NCI-H2107 (cell line): ENCODE measurements around the gene DGKA.
"Not testable (repeated sequence)": the region's sequence is repeated elsewhere in the genome, so short reads cannot be mapped to it uniquely, and the experiment has no call there.

Source experiments
- DNase-seq: peaks from one replicate; lab custom pipeline; 2025; lab: John Stamatoyannopoulos, UW

The DGKA gene

DNA sequence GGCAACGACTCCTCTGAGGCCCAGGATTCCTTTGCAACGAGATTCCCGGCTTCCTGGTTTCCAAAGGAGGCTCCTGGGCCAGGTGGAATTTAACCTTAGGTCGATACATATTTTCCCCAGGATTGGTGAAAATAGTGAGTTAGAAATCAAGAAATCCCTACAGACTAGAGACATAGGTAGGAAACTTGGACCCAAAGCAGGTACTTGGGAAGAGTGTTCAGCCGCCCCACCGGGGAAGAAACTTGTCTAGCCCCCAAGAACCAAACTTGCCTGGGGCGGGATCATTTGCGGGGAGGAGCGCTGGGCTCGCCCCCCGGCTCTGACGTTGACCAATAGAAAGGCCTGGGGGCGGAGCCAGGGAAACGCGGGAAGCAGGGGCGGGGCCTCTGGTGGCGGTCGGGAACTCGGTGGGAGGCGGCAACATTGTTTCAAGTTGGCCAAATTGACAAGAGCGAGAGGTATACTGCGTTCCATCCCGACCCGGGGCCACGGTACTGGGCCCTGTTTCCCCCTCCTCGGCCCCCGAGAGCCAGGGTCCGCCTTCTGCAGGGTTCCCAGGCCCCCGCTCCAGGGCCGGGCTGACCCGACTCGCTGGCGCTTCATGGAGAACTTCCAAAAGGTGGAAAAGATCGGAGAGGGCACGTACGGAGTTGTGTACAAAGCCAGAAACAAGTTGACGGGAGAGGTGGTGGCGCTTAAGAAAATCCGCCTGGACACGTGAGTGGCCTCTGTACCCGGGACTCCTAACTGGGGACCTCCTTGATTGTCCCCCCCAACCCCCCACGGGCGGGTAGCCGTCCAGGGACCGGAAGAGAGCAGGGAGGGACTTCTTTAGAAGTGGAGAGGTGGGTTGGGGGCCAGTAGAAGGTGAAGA is 35.7 kb downstream of the DGKA start, which contains the start of gene CDK2:
CDK2 (plus strand) TSS at position 423 of the 874 bp plus-strand sequence; CDS start at position 602, 179 bp downstream.
- peak; percentile 77 for DNase-seq

DNA sequence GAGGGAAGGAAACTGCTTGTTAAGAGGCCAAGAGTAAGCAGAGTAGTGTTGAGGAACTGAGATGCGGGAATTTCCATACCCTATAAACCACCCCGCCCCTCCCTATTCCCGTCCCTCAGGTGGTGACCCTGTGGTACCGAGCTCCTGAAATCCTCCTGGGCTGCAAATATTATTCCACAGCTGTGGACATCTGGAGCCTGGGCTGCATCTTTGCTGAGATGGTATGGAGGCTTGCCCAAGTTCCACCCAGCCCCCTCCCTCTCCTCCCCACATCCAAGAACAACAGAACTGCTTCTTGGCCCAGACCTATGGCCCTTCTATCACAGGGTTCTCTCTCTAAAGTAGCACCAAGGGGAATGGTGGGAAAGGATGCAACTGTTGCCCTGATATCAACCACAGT is 38.4 kb downstream of the DGKA start:
- no peak for DNase-seq

DNA sequence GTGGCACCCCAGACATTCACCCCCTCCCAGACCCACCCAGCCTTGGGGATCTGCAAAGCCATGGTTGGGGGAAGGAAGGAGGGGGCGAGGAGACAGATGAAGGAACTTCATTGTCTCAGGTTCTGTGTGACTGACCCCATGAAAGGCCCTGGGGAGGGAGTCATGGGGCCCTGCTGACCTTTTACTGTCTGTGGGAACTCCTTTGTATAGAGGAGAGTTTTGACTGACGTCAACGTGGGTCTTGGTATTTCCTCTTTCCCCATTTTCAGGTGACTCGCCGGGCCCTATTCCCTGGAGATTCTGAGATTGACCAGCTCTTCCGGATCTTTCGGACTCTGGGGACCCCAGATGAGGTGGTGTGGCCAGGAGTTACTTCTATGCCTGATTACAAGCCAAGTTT is 39.8 kb downstream of the DGKA start:
- DNase-seq = no peak

DNA sequence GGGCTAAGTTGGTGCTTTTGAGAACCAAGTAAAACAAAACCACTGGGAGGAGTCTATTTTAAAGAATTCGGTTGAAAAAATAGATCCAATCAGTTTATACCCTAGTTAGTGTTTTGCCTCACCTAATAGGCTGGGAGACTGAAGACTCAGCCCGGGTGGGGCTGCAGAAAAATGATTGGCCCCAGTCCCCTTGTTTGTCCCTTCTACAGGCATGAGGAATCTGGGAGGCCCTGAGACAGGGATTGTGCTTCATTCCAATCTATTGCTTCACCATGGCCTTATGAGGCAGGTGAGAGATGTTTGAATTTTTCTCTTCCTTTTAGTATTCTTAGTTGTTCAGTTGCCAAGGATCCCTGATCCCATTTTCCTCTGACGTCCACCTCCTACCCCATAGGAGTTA is 41.1 kb downstream of the DGKA start:
- DNase-seq = no peak

DNA sequence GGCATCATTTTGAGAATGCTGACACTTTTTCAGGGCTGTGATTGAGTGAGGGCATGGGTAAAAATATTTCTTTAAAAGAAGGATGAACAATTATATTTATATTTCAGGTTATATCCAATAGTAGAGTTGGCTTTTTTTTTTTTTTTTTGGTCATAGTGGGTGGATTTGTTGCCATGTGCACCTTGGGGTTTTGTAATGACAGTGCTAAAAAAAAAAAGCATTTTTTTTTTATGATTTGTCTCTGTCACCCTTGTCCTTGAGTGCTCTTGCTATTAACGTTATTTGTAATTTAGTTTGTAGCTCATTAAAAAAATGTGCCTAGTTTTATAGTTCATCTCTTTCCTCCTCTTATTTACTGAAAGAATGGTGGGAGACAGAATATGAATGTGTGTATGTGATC is 41.5 kb downstream of the DGKA start:
- no peak for DNase-seq

DNA sequence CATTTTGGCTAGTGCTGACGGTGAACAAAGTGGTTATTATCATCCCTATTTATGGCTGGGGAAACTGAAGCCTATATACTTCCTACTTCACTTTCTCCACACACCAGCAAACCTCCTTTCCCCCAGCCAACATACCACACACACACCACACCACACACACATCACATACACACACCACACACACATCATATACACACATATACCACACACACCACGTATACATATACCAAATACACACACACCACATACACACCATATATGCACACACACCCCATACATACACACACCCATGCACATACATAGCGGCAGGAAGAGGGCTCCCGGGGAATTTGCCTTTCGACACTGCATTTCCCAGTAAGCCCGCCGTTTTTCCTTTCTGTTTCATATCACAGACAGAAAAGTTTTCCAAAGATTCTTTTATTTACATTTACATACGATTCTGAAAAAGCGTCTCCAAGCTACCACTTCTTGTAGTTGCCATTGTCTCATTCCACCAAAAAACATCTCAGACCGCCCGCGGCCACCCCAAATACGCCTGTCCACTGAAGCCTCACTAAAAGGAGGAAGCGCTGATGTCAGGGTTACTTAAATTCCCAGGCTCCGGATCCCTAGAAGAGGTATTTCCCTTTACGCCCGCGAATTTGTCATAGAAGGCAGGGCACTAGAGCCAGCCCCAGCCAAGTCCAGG is 42.1 kb downstream of the DGKA start:
- peak; percentile 46 for DNase-seq

DNA sequence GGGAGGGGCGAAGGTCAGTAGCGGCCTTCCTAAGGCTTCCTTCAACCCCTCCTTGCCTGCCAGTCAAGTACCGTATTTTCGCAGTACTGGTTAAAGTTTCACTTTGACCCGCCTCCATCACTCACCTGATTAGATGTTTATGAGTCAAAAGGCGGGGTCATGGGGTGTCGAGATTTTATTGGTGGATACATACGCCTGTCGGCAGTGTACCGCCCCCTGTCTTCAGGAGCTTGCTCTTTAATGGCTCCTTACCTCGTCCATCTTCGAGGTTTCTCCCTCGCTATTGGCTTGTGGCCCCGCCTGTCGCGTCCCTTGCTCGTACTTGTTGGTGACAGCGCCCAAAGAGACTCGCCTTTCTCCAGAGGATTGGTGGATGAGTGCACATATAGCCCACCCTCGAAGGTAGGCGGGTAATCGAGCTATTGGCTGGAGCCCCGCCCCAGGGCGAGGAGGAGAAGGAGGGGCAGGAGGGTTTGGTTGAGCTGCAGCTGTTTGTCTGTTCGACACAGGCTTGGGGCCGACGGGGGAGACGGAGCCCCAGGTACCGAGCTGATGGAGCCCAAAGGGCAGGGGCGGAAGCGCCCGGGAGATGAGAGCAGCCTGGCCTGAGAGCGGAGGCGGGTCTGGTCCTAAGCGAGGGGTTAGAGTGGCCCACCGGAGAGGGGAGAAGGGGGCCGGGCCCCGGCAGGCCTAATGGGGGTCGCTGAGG is 42.8 kb downstream of the DGKA start, which contains the start of gene RAB5B:
RAB5B (plus strand) TSS at position 480 of the 709 bp plus-strand sequence. CDS start 12,883 bp downstream, outside the sequence.
- DNase-seq = peak; percentile 99

DNA sequence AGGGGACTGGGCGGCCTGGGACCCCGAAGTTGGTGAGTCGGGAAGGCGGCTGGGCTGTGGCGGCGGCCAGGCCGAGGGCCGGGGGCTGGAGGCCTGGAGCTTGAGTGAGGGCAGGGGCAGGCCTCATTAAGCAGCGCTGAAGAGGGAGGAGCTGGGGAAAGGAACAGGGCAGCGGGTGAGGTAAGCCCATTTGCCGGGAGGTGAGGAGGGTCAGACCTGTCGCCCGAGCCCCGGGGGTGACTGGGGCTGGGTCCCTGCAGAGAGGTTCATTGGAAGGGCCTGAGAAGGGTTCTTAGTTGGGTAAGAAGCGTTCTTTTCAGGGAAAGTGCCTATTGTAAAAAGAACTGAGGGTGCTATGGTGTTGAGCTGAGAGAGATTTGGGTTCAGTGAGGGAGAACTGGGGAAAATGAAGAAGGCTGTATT is 43.4 kb downstream of the DGKA start:
- DNase-seq = no peak

DNA sequence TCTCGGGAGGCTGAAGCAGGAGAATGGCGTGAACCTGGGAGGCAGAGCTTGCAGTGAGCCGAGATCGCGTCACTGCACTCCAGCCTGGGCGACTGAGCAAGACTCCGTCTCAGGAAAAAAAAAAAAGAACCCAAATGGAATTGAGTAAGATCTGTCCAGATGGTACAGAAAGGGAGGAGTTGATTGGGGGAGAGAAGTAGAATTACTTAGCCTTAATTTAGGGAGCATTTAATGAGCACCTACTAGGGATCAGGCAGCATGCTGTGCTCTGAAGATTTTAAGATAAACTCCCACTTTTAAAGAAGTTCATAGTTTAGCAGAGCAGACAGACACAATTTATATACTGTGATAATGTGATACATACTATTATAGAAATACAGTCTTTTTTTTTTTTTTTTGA is 47.4 kb downstream of the DGKA start:
- DNase-seq = no peak

DNA sequence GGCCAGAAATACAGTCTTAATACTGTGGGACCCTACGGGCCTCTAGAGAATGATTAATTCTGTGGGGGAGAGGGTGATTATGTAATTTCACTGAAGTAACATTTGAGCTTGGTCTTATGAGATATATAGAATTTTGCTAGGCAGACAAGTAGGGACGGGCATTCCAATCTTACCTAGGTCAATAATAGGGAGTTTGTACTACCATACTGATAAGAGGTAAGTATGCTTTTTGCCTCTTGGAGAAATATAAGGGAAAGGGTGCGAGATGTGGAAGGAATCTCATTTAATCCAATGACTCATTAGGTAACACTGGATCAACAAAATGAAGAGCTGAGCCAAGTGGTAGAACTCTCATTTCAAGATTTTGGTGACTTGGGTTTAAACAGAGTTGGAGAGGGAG is 48.1 kb downstream of the DGKA start:
- no peak for DNase-seq

DNA sequence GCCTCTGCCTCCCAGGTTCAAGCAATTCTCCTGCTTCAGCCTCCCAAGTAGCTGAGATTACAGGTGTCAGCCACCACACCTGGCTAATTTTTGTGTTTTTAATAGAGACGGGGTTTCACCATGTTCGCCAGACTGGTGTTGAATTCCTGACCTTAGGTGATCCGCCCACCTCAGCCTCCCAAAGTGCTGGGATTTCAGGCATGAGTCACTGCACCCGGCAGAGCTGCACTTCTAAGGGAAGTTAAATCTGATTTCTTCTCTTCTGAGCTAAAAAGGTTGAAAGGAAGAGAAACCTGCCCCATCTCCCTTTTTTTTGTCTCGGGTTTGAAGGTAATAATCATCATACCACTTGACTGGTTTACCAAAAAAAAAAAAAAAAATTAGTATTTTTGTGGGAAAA is 50.9 kb downstream of the DGKA start:
- not testable (repeated sequence) for DNase-seq

DNA sequence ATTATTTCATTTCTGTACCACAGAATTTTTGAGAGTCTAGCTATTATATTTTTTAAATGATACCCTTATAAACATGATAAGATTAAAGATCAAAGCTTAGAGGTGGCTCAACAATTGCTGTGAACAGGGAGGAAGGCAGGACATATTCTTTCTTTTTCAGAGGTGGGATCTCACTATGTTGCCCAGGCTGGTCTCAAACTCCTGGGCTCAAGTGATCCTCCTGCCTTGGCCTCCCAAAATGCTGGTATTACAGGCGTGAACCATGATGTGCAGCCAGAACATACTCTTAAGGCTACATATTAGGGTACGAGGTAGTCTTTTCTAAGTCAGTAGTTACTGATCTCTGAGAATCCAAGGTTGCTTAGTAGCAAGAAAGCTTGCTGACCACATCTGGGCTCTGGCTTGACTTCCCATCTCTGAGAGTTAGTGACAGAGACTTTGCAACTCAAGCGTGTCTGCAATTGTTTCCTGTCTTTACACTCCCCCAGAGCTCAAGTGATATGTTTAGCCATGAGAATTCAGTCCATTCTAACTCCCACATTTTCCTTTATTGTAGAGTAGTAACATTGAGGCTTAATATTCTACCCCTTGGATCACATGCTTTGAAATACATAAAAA is 51.5 kb downstream of the DGKA start:
- DNase-seq = no peak

DNA sequence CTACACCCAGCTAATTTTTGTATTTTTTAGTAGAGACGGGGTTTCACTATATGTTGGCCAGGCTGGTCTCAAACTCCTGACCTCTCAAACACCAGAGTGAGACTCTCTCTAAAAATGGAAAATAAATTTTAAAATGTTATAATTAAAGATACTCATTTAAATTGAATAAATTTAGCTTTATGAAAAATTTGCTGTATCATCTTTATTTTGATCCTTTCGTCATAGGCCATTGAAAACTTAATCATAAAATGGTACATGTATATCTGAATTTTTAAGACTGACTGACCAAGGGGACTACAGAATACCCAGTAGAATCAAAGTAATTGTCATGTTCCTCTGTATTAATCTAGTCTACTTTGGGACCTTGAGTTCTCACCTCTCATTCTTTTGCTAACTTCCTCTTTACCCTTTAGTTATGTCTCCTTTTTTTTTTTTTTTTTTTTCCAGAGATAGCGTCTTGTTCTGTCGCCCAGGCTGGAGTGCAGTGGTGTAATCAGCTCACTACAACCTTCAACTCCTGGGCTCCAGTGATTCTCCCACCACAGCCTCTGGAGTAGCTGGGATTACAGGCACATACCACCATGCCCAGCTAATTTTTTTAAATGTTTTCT is 52.4 kb downstream of the DGKA start:
- no peak for DNase-seq

DNA sequence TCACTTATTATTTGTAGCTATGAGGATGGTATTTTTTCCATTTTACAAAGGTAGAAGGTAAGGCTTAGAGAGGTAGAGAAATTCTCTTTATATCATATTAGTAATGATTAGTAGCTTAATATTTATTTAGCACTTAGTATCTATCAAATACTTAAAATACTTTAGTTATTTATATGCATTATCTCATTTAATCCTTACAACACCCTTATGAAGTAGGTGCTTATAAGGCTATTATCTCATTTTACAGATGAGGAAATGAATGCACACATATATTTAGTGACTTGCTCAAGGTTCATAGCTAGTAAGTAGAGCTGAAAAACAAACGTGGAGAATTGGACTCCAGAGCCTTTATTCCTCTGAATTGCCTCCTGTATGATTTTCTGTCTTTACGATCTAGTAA is 53.9 kb downstream of the DGKA start:
- no peak for DNase-seq

DNA sequence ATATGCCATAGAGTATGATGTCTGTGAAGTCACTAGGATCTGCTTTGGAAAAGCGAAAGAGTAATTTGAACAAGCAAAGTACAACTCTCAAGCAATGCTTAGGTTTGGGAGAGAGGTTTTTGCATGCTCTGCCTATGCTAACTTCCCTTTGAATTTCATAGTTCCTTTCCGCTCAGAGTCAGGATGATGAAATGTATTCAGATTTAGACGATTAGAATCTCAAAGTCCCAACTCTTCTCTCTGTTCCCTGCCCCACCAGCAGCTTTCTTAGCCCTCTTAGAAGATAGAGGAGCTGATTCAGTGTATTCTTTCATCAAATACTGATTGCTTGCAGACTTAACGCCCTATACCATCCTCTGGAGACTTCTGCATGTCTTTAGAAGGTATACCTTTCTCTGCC is 54.4 kb downstream of the DGKA start:
- no peak for DNase-seq

DNA sequence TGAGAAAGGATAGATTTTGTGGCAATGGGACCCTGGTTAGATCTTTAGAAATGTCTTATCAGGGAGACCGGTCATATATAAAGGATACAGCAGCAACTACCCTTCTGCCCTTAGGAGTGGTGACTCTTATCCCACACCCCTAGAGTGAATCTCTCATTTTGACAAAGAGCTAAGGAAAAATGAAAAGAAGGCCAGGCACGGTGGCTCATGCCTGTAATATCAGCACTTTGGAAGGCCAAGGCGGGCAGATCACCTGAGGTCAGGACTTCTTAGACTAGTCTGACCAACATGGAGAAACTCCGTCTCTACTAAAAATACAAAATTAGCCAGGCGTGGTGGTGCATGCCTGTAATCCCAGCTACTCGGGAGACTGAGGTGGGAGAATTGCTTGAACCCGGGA is 55.0 kb downstream of the DGKA start:
- DNase-seq = not testable (repeated sequence)

DNA sequence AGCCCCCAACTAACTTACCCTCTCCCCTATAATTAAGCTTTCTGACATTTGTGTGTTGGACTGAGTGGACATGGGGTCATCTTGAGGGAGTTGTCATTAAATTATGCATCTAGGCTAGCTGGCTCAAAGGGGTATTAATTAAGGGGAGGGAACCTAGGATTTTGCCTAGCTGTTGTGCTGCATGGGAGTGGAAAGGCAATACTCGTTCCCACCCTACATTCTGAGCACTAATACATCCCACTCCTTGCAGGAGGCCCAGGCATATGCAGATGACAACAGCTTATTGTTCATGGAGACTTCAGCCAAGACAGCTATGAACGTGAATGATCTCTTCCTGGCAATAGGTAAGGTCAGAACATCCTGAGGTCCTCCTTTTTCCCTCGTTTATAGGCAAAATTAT is 60.1 kb downstream of the DGKA start:
- no peak for DNase-seq

DNA sequence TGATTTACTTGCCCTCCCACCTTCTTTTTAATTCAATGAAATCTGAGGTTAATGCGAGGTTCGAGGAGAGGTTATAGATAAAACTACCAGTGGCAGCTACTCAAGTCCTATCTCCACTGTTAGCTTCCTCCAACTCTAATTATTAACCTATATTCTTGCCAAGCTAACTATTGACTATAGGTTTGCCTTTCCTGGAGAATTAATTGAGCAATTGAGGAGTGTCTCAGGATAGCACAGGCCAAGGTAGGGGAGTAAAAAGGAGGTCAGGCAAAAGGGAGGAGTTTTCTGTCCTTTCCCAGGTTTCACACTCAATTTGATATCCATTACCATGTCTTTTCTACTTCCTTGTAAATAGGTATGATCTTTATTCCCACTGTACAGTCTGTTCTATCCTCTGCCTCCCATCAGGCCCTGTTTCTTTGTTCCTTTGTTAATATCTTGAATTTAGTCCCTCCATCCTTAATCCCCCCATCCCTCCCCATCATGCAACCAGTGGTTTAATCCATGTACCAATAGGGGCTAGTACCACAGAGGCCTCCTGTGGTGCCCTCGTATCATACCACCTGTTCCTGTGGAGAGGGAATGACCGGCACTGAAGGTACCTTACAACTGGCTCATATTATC is 62.4 kb downstream of the DGKA start:
- no peak for DNase-seq

DNA sequence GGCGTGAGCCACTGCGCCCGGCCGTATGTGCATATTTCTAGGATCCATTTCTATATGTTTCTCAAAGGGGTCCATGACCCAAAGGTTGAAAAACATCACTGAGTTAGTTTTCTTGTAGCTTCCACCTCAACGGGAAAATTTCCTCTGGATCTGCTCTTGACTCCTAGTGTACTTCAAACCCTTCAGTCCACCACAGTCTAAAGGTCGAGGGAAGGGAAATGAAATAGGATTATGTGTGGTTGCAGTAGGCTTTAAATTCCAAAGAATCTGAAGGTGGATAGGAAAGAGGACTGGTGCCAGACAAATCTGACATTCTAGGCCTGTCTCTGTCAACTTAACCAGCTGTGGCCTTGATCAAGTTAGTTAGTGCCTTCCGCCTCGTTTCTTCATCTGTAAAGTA is 64.4 kb downstream of the DGKA start:
- no peak for DNase-seq

DNA sequence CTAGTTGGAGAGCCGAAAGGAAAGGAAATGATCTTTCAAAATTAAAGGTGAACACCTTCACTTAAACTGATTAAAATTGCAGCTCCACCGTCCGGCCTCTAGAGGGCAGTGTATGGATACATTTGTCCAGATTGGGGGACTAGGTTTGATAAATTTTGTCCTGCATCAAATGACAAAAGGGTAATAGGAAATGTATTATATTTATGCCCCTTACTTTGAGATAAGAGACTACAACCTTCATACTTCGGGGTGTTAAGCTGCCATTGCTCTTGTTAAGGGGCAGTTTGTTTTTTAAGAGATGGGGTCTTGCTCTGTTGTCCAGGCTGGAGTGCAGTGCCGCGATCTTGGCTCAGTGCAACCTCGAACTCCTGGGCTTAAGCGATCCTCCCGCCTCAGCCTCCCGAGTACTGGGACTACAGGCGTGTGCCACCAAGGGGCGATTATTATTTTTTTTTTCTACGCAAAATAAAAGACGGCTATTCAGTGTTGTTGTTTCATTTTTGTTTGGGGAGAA is 65.3 kb downstream of the DGKA start:
- DNase-seq = peak; percentile 68
